Keratinocyte (primary cell): ENCODE results near the gene MAG. TPM values are rescaled to one million over a fixed set of nuclear protein-coding genes. Genes with fewer than 3 reads are reported as not detected.

Experiments used
- DNase-seq: peaks from one replicate; pipeline ENCODE4 v3.0.0-alpha.2; 2011; ENCODE audit warnings: low read depth, missing footprints, low spot score
- FAIRE-seq: peaks from 2 replicates; lab custom pipeline; 2011; peaks lifted over from hg19 to GRCh38; lab: Jason Lieb, UNC
- H2AFZ ChIP-seq: 2 replicates; pipeline ENCODE4 v1.6.0; 2012; ENCODE audit warnings: low read length, control low read depth, inconsistent platforms; ENCODE audit not compliant: control insufficient read depth
- H3K27ac ChIP-seq: 2 replicates; pipeline ENCODE4 v1.5.1; 2011; ENCODE audit warnings: low read length; ENCODE audit not compliant: control insufficient read depth, insufficient read depth
- H3K27me3 ChIP-seq: 3 replicates; pipeline ENCODE4 v1.6.0; 2011; ENCODE audit warnings: low read length; ENCODE audit not compliant: control insufficient read depth, insufficient read depth; ENCODE audit errors: extremely low read depth
- H3K36me3 ChIP-seq, 2 experiments: 2 replicates in 1 of 2; 3 replicates in 1 of 2; pipeline ENCODE4 v1.5.1; 2011; ENCODE audit warnings: low read length in 2 of 2, mild to moderate bottlenecking in 1 of 2; ENCODE audit not compliant: control insufficient read depth in 2 of 2, insufficient read depth in 2 of 2; ENCODE audit errors: extremely low read depth in 1 of 2
- H3K4me1 ChIP-seq: 3 replicates; pipeline ENCODE4 v1.5.1; 2011; ENCODE audit warnings: low read length; ENCODE audit not compliant: control insufficient read depth, insufficient read depth; ENCODE audit errors: extremely low read depth
- H3K4me2 ChIP-seq: 3 replicates; pipeline ENCODE4 v1.6.0; 2011; ENCODE audit warnings: low read depth, low read length; ENCODE audit not compliant: control insufficient read depth, insufficient read depth; ENCODE audit errors: extremely low read depth
- H3K4me3 ChIP-seq, 3 experiments: fragments of 200-600 bp in 1 of 3; sonication (generic) in 1 of 3; 2 replicates in 2 of 3; 3 replicates in 1 of 3; pipeline ENCODE4 v1.5.1; 2011 to 2016; ENCODE audit warnings: low read length in 3 of 3, mild to moderate bottlenecking in 3 of 3, control low read depth in 2 of 3, inconsistent platforms in 1 of 3, low read depth in 1 of 3, mixed read lengths in 1 of 3, mixed run types in 1 of 3, moderate library complexity in 1 of 3; ENCODE audit not compliant: control insufficient read depth in 2 of 3, insufficient read depth in 2 of 3; ENCODE audit errors: extremely low read depth in 1 of 3
- H3K79me2 ChIP-seq: 2 replicates; pipeline ENCODE4 v1.6.0; 2012; ENCODE audit warnings: low read length; ENCODE audit not compliant: control insufficient read depth, insufficient read depth
- H3K9ac ChIP-seq: 3 replicates; pipeline ENCODE4 v1.6.0; 2011; ENCODE audit warnings: low read length; ENCODE audit not compliant: control insufficient read depth, insufficient read depth; ENCODE audit errors: extremely low read depth
- H3K9me1 ChIP-seq: 3 replicates; pipeline ENCODE4 v1.6.0; 2011; ENCODE audit warnings: low read length; ENCODE audit not compliant: control insufficient read depth, insufficient read depth; ENCODE audit errors: extremely low read depth
- H3K9me3 ChIP-seq: 2 replicates; pipeline ENCODE4 v1.5.1; 2012; ENCODE audit warnings: low read depth, low read length; ENCODE audit not compliant: control insufficient read depth
- H4K20me1 ChIP-seq: 3 replicates; pipeline ENCODE4 v1.6.0; 2011; ENCODE audit warnings: low read length; ENCODE audit not compliant: control insufficient read depth, insufficient read depth; ENCODE audit errors: extremely low read depth
- CTCF ChIP-seq, 3 experiments: IDR thresholded peaks in 1 of 3; conservative IDR thresholded peaks in 1 of 3; optimal IDR thresholded peaks in 1 of 3; 2 replicates in 2 of 3; 3 replicates in 1 of 3; pipeline versions ENCODE3 to v1.5.1; 2011; ENCODE audit warnings: low read length in 3 of 3, mild to moderate bottlenecking in 3 of 3, moderate library complexity in 2 of 3, control low read depth in 1 of 3, inconsistent platforms in 1 of 3; ENCODE audit not compliant: insufficient read depth in 2 of 3; ENCODE audit errors: extremely low read depth in 1 of 3
- EZH2 ChIP-seq: IDR thresholded peaks from one replicate; pipeline ENCODE4 v1.6.1; 2012; ENCODE audit warnings: inconsistent platforms, mild to moderate bottlenecking, low read length, moderate library complexity
- dilution Hi-C: fragments of 300-500 bp; cut with MboI; formaldehyde crosslinking; loops from one replicate; pipeline ENCODE4 v1.7.0; 2020; ENCODE audit warnings: low sequenced_read_pairs; ENCODE audit not compliant: extremely low pct_ligation_motif_present
- polyA plus RNA-seq, 5 experiments: library from polyadenylated mRNA; depleted of rRNA in 3 of 5; stranded (reverse) in 3 of 5; stranded (forward) in 1 of 5; unstranded in 1 of 5; fragments of >200 nt; gene quantifications; 1 replicate in 1 of 5; 2 replicates in 3 of 5; 3 replicates in 1 of 5; pipeline versions ENCODE4 v1.2.1 to v1.2.3, GENCODE V29; 2011 to 2012; ENCODE audit warnings: missing spikeins in 2 of 5, low read depth in 1 of 5, low replicate concordance in 1 of 5

MAG gene
- polyA plus RNA-seq, 1 donor (not counting 4 experiments of a cell fraction or from before 2014, with no cell fraction given), result not detected

GRCh38 chr19:35347171-35347929 is 55.4 kb downstream of the MAG start, which contains the start of gene FFAR1:
FFAR1 (plus strand) TSS chr19:35347902; CDS start chr19:35351552, 3,650 bp downstream.
- Histone ChIP-seq H4K20me1 (no peaks in the 10 kb centered on the region), H3K4me1 (no peaks in the 10 kb centered on the region), H3K9ac (no peak within 1 kb of the TSS), H3K27me3 (peaks cover 25% of the 10 kb centered on the region), H3K79me2 (no peaks in the 10 kb centered on the region), H3K36me3 (no peaks in the 10 kb centered on the region), H2AFZ (no peak within 1 kb of the TSS), H3K9me3 (no peaks in the 10 kb centered on the region), H3K4me2 (no peak within 1 kb of the TSS), H3K27ac (no peak within 1 kb of the TSS), H3K9me1 (no peaks in the 10 kb centered on the region), H3K4me3 (no peak within 1 kb of the TSS)
- FAIRE-seq, result no peak
- dilution Hi-C loops, result no loop called here
- TF ChIP-seq CTCF (optimal IDR thresholded peaks at IDR 0.05 in 1 of 3, IDR thresholded peaks at IDR 0.05 in 1 of 3, conservative IDR thresholded peaks at IDR 0.05 in 1 of 3; ENCODE audit: extremely low read depth in 1 of 3, insufficient read depth in 2 of 3, low read length in 3 of 3), result no peak
- no peak for TF ChIP-seq EZH2
- DNase-seq, result no peak

DNA sequence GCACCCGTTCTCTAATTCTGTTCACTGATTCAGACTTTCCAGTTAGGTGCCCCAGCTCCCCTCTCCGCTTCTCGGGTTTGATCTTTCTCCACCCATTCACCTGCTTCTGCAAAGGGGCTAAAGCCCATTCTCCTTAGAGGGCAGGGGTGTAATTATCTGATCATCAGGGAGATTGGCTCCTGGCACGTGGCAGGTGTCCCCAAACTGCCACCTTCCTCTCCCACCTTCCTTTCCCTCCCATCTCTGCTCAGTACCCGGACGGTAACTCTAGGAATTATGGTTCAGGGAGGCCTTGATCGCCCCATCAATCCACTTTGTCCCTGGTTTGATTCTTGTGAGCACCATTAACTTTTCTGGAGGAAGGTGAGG is 56.0 kb downstream of the MAG start:
- no peaks in the 10 kb centered on the region for H3K36me3 ChIP-seq
- FAIRE-seq (no peak), DNase-seq (no peak)
- no peak overlapping the region for H2AFZ ChIP-seq
- H3K27ac ChIP-seq, result no peak overlapping the region
- peaks cover 25% of the 10 kb centered on the region for H3K27me3 ChIP-seq
- no peaks in the 10 kb centered on the region for H3K9me3 ChIP-seq
- no peak for TF ChIP-seq CTCF (optimal IDR thresholded peaks at IDR 0.05 in 1 of 3, IDR thresholded peaks at IDR 0.05 in 1 of 3, conservative IDR thresholded peaks at IDR 0.05 in 1 of 3; ENCODE audit: extremely low read depth in 1 of 3, insufficient read depth in 2 of 3, low read length in 3 of 3)
- TF ChIP-seq EZH2, result no peak
- no peak overlapping the region for H3K4me3 ChIP-seq
- H3K9me1 ChIP-seq, result no peaks in the 10 kb centered on the region
- H4K20me1 ChIP-seq, result no peaks in the 10 kb centered on the region
- no peak overlapping the region for H3K4me2 ChIP-seq
- no peaks in the 10 kb centered on the region for H3K4me1 ChIP-seq
- dilution Hi-C loops, result no loop called here
- H3K79me2 ChIP-seq, result no peaks in the 10 kb centered on the region
- no peak overlapping the region for H3K9ac ChIP-seq
